GM18858 (cell line): Measurements from ENCODE around the gene OR10J4.
"Not testable (repeated sequence)": the region's sequence is repeated elsewhere in the genome, so short reads cannot be mapped to it uniquely, and the experiment has no call there.

ENCODE experiments used
- ATAC-seq: cut with Tn5 transposase; IDR thresholded peaks from one replicate; pipeline ENCODE4 v1.9.1; 2021; ENCODE audit not compliant: unreplicated experiment

The OR10J4 gene

DNA sequence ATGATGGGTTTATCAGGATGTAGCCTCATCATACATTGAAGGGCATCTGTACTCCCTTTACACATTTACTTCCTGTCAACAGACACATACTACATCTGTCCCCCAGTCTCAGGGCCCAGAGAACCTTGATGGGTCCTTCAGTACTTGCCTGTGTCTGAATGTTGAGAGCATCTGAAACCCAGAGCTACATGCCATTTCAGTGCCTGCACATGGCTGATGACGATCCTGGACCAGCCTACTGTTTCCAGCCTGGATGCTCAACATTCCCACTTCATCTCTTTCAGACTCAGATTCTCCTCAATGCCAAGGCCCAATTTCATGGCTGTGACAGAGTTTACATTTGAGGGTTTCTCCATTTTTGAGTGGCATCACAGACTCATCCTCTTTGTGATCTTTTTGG lies at the start of gene OR10J4:
OR10J4 (plus strand) TSS at position 301 of the 400 bp plus-strand sequence.
- ATAC-seq: no peak

DNA sequence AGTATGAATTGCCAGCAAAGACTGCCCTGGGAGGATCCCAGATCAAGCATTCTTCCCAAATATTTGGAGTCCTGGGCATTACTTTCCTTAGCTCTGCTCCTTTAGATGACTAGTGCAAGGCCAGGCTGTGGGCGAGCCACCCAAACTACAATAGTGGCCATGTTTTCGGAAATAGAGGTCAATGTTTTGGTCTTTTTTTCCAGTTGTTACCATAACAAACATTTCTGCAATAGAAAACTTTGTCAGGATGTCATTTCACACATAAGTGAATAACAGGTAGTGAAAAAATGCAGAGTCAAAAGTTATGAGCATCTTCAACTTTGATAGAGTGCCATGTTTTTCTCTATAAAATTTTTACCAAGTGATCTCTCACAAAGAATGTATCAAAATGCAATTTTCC lies 25.2 kb upstream of the OR10J4 start:
- no peak for ATAC-seq

DNA sequence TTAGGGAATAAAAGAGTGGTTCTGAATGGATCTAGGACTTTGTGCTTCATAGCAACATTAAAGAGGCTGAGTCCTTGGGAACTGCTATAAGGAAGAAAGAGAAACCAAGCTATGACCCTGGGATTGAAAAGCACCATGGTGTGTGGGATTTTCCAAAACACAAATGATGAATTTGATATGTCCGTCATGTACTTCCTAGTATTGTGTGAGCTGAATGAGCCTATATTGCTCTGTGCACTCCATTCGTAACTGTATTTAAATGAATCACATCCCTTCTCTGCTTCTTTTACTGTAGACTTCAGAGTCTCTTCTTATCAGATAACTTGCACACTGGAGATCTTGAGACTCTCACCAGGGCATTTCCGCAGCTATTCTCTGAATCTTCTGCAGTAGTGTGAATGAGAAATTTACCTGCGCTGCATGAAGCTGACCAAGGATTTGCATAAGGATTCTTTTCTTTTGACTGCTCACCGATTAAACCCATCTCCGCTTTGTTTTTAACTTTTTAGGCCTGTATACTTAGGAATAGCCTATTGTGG lies 23.1 kb upstream of the OR10J4 start:
- no peak for ATAC-seq

- no peak for ATAC-seq
Measured at GRCh38 chr1:159421821-159422220, 10.2 kb upstream of the OR10J4 start.

DNA sequence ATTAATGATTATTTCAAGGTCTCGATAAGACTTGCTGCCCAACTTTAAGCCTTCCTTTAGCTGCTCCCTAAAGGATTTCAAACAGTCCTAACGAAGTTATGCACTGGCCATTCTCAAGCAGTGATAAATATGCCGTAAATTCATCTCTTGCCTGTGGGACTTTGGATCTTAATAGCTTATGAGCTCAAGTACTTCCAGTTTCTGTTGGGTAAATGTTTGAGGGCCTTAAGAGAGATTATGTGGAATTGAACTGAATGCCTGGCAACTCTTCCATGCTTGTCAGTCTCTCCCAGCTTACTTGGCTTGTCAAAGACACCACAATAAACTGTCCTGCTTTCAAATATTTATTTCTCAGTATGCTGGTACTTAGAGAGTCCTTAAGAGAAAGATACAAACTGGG lies 3.5 kb upstream of the OR10J4 start:
- ATAC-seq: no peak

DNA sequence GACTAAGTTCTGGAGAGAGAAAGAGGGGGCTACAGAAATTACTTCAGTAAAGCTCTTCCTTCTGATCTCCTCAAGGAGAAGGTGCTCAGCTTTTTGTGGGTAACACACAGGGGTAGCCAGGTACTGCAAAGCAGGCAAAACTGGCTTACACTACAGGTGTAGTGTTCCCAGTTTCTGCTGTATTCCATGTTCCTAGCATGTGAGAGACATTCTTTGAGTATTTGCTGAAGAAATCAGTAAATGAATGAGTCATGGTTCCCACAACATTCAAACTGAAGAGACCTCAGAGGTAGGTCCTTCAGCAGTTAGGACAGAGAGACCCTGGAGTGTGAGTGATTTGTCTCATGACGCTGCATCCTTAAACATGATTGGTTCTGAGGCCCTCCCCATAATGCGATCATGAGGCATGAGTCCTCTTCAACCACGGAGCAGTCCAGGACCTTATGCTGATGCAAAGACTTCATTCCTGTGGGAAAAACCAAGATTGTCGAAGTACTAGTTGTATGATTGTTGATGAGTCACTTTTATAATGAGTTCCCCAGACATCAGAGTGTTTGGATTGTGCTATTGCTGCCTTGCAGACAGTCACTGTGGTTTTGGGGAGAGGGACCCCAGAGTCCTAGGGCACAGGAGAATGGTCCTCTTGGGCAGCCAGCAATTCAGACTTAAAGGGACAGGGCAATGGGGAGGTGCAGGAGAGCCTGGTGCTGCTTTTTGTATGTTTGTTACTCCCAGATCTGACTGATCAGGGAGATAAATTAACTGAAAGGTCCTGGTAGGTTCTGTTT lies 2.7 kb upstream of the OR10J4 start:
- no peak for ATAC-seq

- ATAC-seq: no peak
Measured at GRCh38 chr1:159430985-159431384, 1.0 kb upstream of the OR10J4 start.

DNA sequence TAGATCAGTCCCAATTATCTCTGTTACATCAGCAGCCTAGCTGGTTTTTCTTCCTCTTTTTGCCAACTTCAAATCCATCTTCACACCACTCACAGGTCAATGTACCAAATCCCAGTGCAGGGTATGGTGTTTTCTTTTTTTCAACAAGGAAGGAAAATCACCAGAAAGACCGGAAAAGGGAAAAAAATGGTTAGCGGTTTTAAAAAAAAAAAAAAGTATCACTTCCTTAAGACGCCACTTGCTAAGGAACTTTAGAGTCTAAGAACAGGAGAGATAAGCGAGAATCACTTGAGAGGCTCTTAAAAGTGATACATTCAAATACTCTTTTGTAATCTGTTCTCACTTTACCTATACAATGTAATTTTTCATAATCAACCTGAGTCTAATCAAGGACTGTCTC lies 4.5 kb downstream of the OR10J4 start:
- no peak for ATAC-seq

GRCh38 chr1:159439422-159439821 lies 7.4 kb downstream of the OR10J4 start, which contains the start of gene OR10J1:
Gene OR10J1, plus strand, starts transcription at chr1:159439722. Its CDS starts 70 bp downstream, at chr1:159439792.
- ATAC-seq: no peak

- no peak for ATAC-seq
Measured at GRCh38 chr1:159441360-159441759, 9.4 kb downstream of the OR10J4 start.

DNA sequence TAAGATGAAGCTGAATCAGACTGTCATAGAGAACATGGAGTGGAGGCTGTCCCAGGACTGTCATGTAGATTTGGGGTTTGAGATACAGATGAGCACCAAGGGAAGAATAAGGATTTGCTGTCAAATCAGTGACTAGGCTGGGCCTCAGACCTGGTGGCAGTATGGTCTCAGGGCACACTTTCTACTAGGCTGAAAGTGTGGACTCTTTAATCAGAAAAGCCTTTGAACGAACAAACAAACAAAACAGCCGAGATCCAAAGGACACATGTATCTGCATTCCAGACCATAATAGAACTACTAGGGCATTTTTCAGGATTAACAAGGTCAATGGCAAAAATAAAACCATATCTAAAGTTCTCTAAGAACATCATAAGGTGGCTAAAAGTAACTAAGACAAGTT lies 10.4 kb downstream of the OR10J4 start:
- ATAC-seq: no peak

DNA sequence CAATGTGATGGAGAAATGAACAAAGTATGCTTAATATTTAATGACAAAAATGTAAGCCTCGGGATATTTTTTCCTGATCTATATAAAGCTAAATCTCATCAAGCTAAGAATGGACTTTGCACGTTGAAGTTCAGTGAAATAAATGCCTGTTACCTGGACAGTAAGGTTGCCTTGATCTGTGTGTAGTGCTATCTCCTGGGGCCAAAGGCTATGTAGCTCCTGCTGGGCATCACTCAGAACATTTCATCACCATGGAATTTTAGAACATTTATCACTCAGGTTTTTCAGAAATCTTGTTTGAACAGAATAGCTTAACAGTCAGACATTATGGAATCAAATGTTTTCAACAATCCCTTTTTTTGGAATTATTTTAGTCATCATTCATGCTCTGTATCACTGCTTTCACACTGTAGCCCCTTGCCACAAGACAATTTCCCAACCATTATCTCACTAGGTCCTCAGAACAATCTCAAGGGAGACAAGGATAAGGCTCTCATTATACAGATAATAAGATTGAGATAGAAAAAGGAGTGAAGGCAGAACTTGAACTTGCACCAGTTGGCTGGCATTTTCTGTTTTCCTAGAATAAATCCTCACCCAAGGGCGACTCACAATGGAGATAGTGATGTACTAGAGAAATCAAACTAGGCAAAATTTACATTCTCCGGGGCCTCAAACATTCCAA lies 11.2 kb downstream of the OR10J4 start:
- no peak for ATAC-seq

GRCh38 chr1:159444511-159444910 lies 12.5 kb downstream of the OR10J4 start:
- ATAC-seq: no peak

- ATAC-seq: no peak
Measured at GRCh38 chr1:159448181-159448580, 16.2 kb downstream of the OR10J4 start.

- not testable (repeated sequence) for ATAC-seq
Measured at GRCh38 chr1:159449605-159450004, 17.6 kb downstream of the OR10J4 start.

GRCh38 chr1:159459551-159459950 lies 27.5 kb downstream of the OR10J4 start:
- no peak for ATAC-seq

DNA sequence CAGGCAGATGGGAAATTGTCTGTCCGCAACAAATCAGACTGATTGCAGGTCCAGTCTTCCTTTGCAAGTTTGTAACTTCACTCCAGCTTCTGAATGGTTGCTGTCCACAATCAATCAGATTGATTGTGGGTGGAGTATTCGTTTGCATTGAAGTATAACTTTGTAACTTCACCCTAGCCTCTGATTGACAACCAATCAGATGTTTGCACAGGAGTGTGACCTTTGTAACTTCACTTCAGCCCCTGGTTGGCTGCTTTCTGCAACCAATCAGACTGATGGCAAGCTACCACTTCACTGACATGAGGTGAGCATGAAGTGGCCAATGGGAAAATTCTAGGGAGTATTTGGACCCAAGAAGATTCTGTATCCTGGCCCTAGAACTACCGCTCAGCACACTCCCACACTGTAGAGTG lies 33.2 kb downstream of the OR10J4 start:
- ATAC-seq: no peak

- ATAC-seq: no peak
Measured at GRCh38 chr1:159468321-159468720, 36.3 kb downstream of the OR10J4 start.

GRCh38 chr1:159469921-159470533 lies 38.0 kb downstream of the OR10J4 start:
- ATAC-seq: no peak

DNA sequence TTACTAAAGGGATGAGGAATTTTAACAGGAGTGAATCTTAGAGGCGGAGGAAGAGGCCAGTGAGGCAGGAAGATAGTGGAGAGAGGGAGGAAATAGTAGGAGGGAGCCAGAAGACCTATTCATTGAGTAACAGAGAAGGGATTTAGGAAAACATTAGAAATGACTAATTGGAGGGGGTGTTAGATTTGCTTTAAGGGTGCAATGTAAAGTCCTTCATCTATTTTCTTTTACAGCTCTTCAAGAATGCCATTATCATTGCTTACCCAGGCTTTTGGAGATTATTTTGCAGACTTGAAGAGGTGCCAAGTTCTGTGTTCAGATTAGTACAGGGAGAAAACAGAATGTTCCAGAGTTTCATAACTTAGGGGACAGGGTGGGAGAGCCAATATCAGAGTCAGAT lies 41.3 kb downstream of the OR10J4 start:
- ATAC-seq: no peak

DNA sequence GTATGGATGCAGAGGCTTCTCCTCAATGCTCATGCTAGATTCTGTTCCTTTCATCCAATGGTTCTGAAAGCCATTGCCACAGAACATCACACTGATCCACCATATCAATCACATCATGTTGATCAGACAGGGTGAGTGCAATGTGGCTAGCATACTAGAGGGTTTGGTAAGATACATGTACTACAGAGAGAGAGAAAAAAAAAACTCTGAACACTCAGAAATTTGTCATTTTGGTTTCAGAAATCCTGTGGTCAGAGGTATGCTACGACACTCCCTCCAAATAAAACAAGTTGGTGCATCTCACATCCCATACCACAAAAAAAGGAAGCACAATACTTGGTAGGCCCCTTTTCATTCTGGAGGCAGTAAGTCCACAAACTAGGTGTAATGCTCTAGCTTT lies 42.9 kb downstream of the OR10J4 start:
- ATAC-seq: no peak
